Glutamatergic neuron (in vitro differentiated cells): Measurements from ENCODE around the gene SH3PXD2A. TPM values are rescaled to one million over a fixed set of nuclear protein-coding genes. Genes with fewer than 3 reads are reported as not detected.

Source experiments
- DNase-seq: peaks from one replicate; pipeline ENCODE4 v3.0.0; 2022
- H3K27ac Mint-ChIP-seq: one replicate; pipeline ENCODE4 v1.8.0; 2020; ENCODE audit warnings: mild to moderate bottlenecking, mixed read lengths, inconsistent platforms; ENCODE audit not compliant: unreplicated experiment
- H3K27me3 Mint-ChIP-seq: one replicate; pipeline ENCODE4 v1.8.0; 2020; ENCODE audit warnings: mild to moderate bottlenecking, moderate library complexity, mixed read lengths, inconsistent platforms; ENCODE audit not compliant: unreplicated experiment
- H3K36me3 Mint-ChIP-seq: one replicate; pipeline ENCODE4 v1.8.0; 2020; ENCODE audit warnings: mild to moderate bottlenecking, mixed read lengths, inconsistent platforms; ENCODE audit not compliant: unreplicated experiment
- H3K4me1 Mint-ChIP-seq: one replicate; pipeline ENCODE4 v1.8.0; 2020; ENCODE audit warnings: mild to moderate bottlenecking, low read depth, mixed read lengths, inconsistent platforms; ENCODE audit not compliant: unreplicated experiment
- H3K4me3 Mint-ChIP-seq: one replicate; pipeline ENCODE4 v1.8.0; 2020; ENCODE audit warnings: mild to moderate bottlenecking, mixed read lengths, inconsistent platforms; ENCODE audit not compliant: unreplicated experiment
- H3K9me3 Mint-ChIP-seq: one replicate; pipeline ENCODE4 v1.8.0; 2020; ENCODE audit warnings: mild to moderate bottlenecking, moderate library complexity, mixed read lengths, inconsistent platforms; ENCODE audit not compliant: unreplicated experiment
- CTCF ChIP-seq: fragments of 200-600 bp; sonication (generic); IDR thresholded peaks from one replicate; pipeline ENCODE4 v1.5.0; 2021; ENCODE audit not compliant: partially characterized antibody, unreplicated experiment
- total RNA-seq: library from RNA; stranded (reverse); fragmentation: NEBNext Ultra II Directional; extraction: Animal tissue kit (Norgen Biotek cat#: 25700); gene quantifications from one replicate; pipeline ENCODE4 v1.2.1, GENCODE V29; 2021; ENCODE audit not compliant: unreplicated experiment

The SH3PXD2A gene
- total RNA-seq, 1 donor from 2014 or later, result 16.7 TPM

DNA sequence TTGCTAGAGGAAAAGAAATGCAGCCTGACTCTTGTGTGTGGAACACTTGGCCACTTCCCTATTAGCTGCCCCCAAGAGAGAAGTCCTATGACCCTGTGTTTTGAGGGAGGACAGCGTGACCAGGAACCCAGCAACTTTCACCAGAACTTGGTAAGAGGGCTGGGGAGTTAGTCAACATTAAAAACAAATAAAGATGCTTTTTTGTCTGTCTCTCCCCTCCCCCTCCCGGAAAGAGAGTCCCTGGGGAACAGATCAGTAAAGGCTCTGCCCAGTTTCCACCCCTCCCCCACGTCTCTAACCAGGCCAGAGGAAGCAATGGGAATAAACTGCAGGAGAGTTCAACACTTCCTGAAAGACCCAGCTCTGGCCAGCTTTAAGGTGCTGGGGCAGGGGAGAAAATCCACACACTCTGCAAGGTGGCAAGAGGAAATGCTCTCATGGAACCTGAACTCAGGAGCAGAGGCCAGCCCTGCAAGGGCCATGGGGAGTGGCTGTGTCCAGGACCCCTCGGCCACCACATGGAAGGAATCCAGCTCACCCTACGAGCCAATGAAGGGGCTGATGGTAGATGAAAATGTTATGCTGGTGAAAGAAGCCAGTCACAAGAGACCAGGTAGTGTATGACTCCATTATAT is 21.5 kb downstream of the SH3PXD2A start:
- H3K4me1 Mint-ChIP-seq, result peaks cover 15% of the 10 kb centered on the region
- H3K27ac Mint-ChIP-seq, result no peak overlapping the region
- DNase-seq, result peak; percentile 58
- peaks cover 4% of the 10 kb centered on the region for H3K27me3 Mint-ChIP-seq
- no peaks in the 10 kb centered on the region for H3K36me3 Mint-ChIP-seq
- peak overlapping the region; percentile 26 for H3K4me3 Mint-ChIP-seq
- no peak for TF ChIP-seq CTCF
- H3K9me3 Mint-ChIP-seq, result no peaks in the 10 kb centered on the region

GRCh38 chr10:103832806-103833205 is 22.6 kb downstream of the SH3PXD2A start:
- Mint-ChIP-seq H3K27ac (no peak overlapping the region), H3K4me3 (no peak overlapping the region), H3K36me3 (no peaks in the 10 kb centered on the region), H3K27me3 (peaks cover 4% of the 10 kb centered on the region), H3K4me1 (peaks cover 15% of the 10 kb centered on the region), H3K9me3 (no peaks in the 10 kb centered on the region)
- TF ChIP-seq CTCF, result no peak
- no peak for DNase-seq

GRCh38 chr10:103829838-103830465 is 25.4 kb downstream of the SH3PXD2A start:
- Mint-ChIP-seq H3K4me3 (no peak overlapping the region), H3K36me3 (no peaks in the 10 kb centered on the region), H3K27me3 (peaks cover 4% of the 10 kb centered on the region), H3K27ac (no peak overlapping the region), H3K4me1 (peaks cover 15% of the 10 kb centered on the region), H3K9me3 (no peaks in the 10 kb centered on the region)
- no peak for DNase-seq
- TF ChIP-seq CTCF, result no peak

DNA sequence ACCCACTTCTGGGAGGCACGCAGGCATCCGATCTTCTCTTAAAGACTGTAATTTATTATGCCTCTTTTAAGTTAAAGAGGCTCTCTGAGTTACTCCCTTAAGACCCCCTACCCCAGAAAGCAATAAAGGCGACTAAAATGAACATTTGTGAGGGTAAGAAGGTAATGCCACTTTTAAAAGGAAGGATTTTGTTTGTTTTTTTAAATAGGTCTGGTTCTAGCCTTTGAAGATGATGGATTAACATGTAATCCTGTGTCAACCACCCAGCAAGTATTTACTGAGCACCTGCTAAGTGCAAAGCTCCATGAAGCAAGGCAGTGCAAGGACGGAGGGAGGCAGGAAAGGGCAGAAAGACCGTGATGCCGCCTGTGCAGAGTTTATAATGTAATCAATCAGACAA is 26.1 kb downstream of the SH3PXD2A start:
- no peaks in the 10 kb centered on the region for H3K9me3 Mint-ChIP-seq
- H3K27me3 Mint-ChIP-seq, result peaks cover 4% of the 10 kb centered on the region
- H3K36me3 Mint-ChIP-seq, result no peaks in the 10 kb centered on the region
- DNase-seq, result no peak
- no peak for TF ChIP-seq CTCF
- H3K27ac Mint-ChIP-seq, result no peak overlapping the region
- H3K4me1 Mint-ChIP-seq, result peaks cover 17% of the 10 kb centered on the region
- no peak overlapping the region for H3K4me3 Mint-ChIP-seq

DNA sequence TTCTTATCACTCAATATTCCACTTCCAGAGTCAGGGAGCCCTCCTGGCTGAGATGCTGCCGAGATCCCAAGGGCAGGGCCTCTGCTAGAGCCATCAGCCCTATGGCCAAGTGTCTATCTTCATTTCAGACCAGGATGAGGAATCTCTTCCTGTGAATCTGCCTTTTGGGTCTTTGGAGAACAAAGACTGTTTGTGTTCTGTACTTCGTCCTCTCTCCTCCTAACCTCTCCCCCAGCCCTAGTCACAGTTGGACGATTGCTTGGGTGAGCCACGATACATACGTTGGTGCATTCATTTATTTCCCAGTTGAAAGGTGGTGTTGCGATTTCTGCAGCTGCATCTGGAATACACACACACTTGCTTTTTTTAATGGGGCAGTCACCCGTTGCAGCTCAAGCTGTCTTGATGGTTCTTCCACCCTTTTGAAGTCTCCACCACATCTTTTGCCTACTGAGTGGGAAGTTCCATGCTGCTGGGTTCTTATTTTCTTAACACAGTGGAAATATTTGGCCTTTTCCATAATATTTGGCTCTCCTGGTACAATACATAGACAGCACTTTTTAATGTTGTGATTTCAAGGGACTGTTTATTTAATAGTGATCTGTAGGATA is 26.7 kb downstream of the SH3PXD2A start:
- TF ChIP-seq CTCF, result no peak
- Mint-ChIP-seq H3K27ac (no peak overlapping the region), H3K4me1 (peaks cover 12% of the 10 kb centered on the region), H3K9me3 (no peaks in the 10 kb centered on the region), H3K36me3 (no peaks in the 10 kb centered on the region), H3K27me3 (peaks cover 2% of the 10 kb centered on the region), H3K4me3 (no peak overlapping the region)
- DNase-seq, result no peak
